ENCODE results near the gene RAX. TPM values are rescaled to one million over a fixed set of nuclear protein-coding genes. Genes with fewer than 3 reads are reported as not detected.

Gene RAX
- total and polyA plus RNA-seq, 2 of the 8 experiments (the other 6 are each of a cell fraction or from before 2014, with no cell fraction given) = 0.12 to 0.52 TPM

DNA sequence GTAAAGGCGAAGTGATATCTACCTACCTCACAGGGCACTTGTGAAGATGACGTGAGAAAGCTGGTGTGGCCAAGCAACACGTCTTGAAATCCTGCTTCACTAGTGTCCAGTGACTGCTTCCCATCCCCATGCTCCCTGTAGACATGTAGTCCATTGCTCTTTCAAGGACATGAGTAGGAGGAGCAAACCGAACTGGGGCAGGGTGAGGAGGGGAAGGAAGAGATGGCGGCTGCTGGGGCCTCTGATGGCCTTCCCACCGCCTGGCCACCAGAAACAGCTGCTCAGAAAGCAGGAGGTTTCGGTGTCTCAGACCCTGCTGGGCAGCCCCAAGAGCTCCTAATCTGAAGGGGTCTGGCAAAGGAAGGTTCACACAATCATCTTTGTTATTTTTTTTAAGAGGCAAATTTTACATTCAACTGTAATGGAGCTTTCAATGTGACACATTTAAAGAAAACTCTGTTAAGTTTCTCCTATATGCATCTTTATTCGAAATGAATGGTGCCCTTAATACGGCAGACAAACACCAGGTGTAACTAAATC is 30.5 kb upstream of the RAX start (continued):
- TF ChIP-seq GTF2F1 (IDR thresholded peaks at IDR 0.05; ENCODE audit: borderline replicate concordance, low read depth, low read length) (no peak), CREB1 (IDR thresholded peaks at IDR 0.05) (no peak), CBX8 (IDR thresholded peaks at IDR 0.05; ENCODE audit: borderline replicate concordance, low read depth, low read length) (no peak), SRF (IDR thresholded peaks at IDR 0.05; ENCODE audit: low read depth, low read length) (no peak)
